Neural cell (in vitro differentiated cells): ENCODE data around the gene BTBD9. TPM values are rescaled to one million over a fixed set of nuclear protein-coding genes. Genes with fewer than 3 reads are reported as not detected.

ENCODE experiments used
- H2AFZ ChIP-seq: fragments of 200-600, 300-800 bp; sonication (generic), shearing (Covaris generic); 2 replicates; pipeline ENCODE4 v1.6.0; 2014; ENCODE audit warnings: low read depth, mild to moderate bottlenecking, antibody characterized with exemption, low read length, moderate library complexity
- H3F3A ChIP-seq: fragments of 200-600 bp; shearing (Covaris generic); 2 replicates; pipeline ENCODE4 v1.6.1; 2016; ENCODE audit warnings: mild to moderate bottlenecking, moderate library complexity, mixed read lengths, antibody characterized with exemption, low read length; ENCODE audit not compliant: insufficient read depth, poor library complexity, severe bottlenecking
- H3K27ac ChIP-seq: fragments of 200-600, 300-800 bp; sonication (generic), shearing (Covaris generic); 2 replicates; pipeline ENCODE4 v1.5.1; 2014; ENCODE audit warnings: mild to moderate bottlenecking, low read length, moderate library complexity
- H3K27me3 ChIP-seq: fragments of 300-800, 200-600 bp; sonication (generic), shearing (Covaris generic); 2 replicates; pipeline ENCODE4 v1.6.0; 2014; ENCODE audit warnings: mild to moderate bottlenecking, low read depth, low read length, moderate library complexity; ENCODE audit not compliant: insufficient read depth
- H3K36me3 ChIP-seq: fragments of 300-800, 200-600 bp; sonication (generic), shearing (Covaris generic); 2 replicates; pipeline ENCODE4 v1.5.1; 2014; ENCODE audit warnings: mild to moderate bottlenecking, antibody characterized with exemption, low read length, moderate library complexity; ENCODE audit not compliant: insufficient read depth
- H3K4me2 ChIP-seq: fragments of 300-800, 200-600 bp; sonication (generic), shearing (Covaris generic); 2 replicates; pipeline ENCODE4 v1.6.0; 2014; ENCODE audit warnings: mild to moderate bottlenecking, low read length
- H3K4me3 ChIP-seq: fragments of 300-800, 200-600 bp; sonication (generic), shearing (Covaris generic); 2 replicates; pipeline ENCODE4 v1.5.1; 2014; ENCODE audit warnings: mild to moderate bottlenecking, low read length, moderate library complexity
- H3K79me2 ChIP-seq: fragments of 200-600 bp; shearing (Covaris generic); replicated peaks from 2 replicates; pipeline ENCODE4 v1.6.0; 2014; ENCODE audit warnings: mild to moderate bottlenecking, low read length, moderate library complexity; ENCODE audit not compliant: insufficient read depth
- H3K9ac ChIP-seq: fragments of 300-800, 200-600 bp; sonication (generic), shearing (Covaris generic); 2 replicates; pipeline ENCODE4 v1.6.1; 2016; ENCODE audit warnings: mild to moderate bottlenecking, low read length, mixed read lengths
- H3K9me2 ChIP-seq: fragments of 200-600 bp; shearing (Covaris generic); 2 replicates; pipeline ENCODE4 v1.6.1; 2016; ENCODE audit warnings: mild to moderate bottlenecking, low read length, mixed read lengths; ENCODE audit not compliant: insufficient read depth
- H3K9me3 ChIP-seq: fragments of 200-600, 300-800 bp; sonication (generic), shearing (Covaris generic); 2 replicates; pipeline ENCODE4 v1.6.1; 2016; ENCODE audit warnings: mild to moderate bottlenecking, mixed run types, low read length, moderate library complexity, mixed read lengths
- H4K20me1 ChIP-seq: fragments of 200-600 bp; shearing (Covaris generic); 2 replicates; pipeline ENCODE4 v1.6.1; 2016; ENCODE audit warnings: mild to moderate bottlenecking, mixed run types; ENCODE audit not compliant: insufficient read depth
- CTCF ChIP-seq: fragments of 450-650 bp; IDR thresholded peaks from 2 replicates; pipeline ENCODE4 v1.5.1; 2014; ENCODE audit warnings: antibody characterized with exemption, mild to moderate bottlenecking, moderate library complexity; ENCODE audit not compliant: poor library complexity, severe bottlenecking
- EP300 ChIP-seq: fragments of 450-650 bp; conservative IDR thresholded peaks from 2 replicates; pipeline ENCODE4 v1.6.1; 2014; ENCODE audit warnings: antibody characterized with exemption, mild to moderate bottlenecking, moderate library complexity; ENCODE audit not compliant: poor library complexity, severe bottlenecking
- EZH2 ChIP-seq: fragments of 200-600, 300-800 bp; shearing (Covaris generic), sonication (generic); IDR thresholded peaks from 2 replicates; pipeline ENCODE4 v1.6.1; 2014; ENCODE audit warnings: antibody characterized with exemption, low read length, borderline replicate concordance, mild to moderate bottlenecking; ENCODE audit not compliant: insufficient read depth, poor library complexity, severe bottlenecking
- MXI1 ChIP-seq: fragments of 450-650 bp; conservative IDR thresholded peaks from 2 replicates; pipeline ENCODE4 v1.6.1; 2014; ENCODE audit warnings: antibody characterized with exemption, mild to moderate bottlenecking; ENCODE audit not compliant: poor library complexity, severe bottlenecking
- POLR2AphosphoS5 ChIP-seq: IDR thresholded peaks from 2 replicates; pipeline ENCODE4 v1.6.1; 2012
- RAD21 ChIP-seq: fragments of 450-650 bp; conservative IDR thresholded peaks from 2 replicates; pipeline ENCODE4 v1.6.1; 2014; ENCODE audit warnings: antibody characterized with exemption, mild to moderate bottlenecking, moderate library complexity
- SMC3 ChIP-seq: fragments of 450-650 bp; conservative IDR thresholded peaks from 2 replicates; pipeline ENCODE4 v1.6.1; 2014; ENCODE audit warnings: antibody characterized with exemption, mild to moderate bottlenecking, moderate library complexity; ENCODE audit not compliant: poor library complexity
- TAF1 ChIP-seq: IDR thresholded peaks from 2 replicates; pipeline ENCODE4 v1.6.1; 2012; ENCODE audit warnings: low read depth
- polyA plus RNA-seq: library from polyadenylated mRNA; depleted of rRNA; stranded (reverse); fragments of >200 nt; gene quantifications from 2 replicates; pipeline ENCODE4 v1.2.3, GENCODE V29; 2014
- TF ChIP-seq, protein P1 (sequence below): IDR thresholded peaks from 2 replicates; pipeline ENCODE4 v1.6.1; 2012; ENCODE audit warnings: borderline replicate concordance

BTBD9 gene
- polyA plus RNA-seq, 1 donor from 2014 or later, result 6.2 TPM

GRCh38 chr6:38400764-38401163 lies 239.0 kb downstream of the BTBD9 start:
- TF ChIP-seq EZH2 (no peak), SMC3 (no peak), POLR2AphosphoS5 (no peak)
- TF ChIP-seq, protein P1, sequence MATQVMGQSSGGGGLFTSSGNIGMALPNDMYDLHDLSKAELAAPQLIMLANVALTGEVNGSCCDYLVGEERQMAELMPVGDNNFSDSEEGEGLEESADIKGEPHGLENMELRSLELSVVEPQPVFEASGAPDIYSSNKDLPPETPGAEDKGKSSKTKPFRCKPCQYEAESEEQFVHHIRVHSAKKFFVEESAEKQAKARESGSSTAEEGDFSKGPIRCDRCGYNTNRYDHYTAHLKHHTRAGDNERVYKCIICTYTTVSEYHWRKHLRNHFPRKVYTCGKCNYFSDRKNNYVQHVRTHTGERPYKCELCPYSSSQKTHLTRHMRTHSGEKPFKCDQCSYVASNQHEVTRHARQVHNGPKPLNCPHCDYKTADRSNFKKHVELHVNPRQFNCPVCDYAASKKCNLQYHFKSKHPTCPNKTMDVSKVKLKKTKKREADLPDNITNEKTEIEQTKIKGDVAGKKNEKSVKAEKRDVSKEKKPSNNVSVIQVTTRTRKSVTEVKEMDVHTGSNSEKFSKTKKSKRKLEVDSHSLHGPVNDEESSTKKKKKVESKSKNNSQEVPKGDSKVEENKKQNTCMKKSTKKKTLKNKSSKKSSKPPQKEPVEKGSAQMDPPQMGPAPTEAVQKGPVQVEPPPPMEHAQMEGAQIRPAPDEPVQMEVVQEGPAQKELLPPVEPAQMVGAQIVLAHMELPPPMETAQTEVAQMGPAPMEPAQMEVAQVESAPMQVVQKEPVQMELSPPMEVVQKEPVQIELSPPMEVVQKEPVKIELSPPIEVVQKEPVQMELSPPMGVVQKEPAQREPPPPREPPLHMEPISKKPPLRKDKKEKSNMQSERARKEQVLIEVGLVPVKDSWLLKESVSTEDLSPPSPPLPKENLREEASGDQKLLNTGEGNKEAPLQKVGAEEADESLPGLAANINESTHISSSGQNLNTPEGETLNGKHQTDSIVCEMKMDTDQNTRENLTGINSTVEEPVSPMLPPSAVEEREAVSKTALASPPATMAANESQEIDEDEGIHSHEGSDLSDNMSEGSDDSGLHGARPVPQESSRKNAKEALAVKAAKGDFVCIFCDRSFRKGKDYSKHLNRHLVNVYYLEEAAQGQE, result no peak
- Histone ChIP-seq H3K27me3 (no peaks in the 10 kb centered on the region), H2AFZ (no peak overlapping the region), H3K36me3 (no peaks in the 10 kb centered on the region), H3K9me3 (no peaks in the 10 kb centered on the region), H3F3A (no peaks in the 10 kb centered on the region), H3K9me2 (no peaks in the 10 kb centered on the region), H3K4me3 (no peak overlapping the region), H4K20me1 (no peaks in the 10 kb centered on the region), H3K27ac (no peak overlapping the region), H3K4me2 (no peak overlapping the region), H3K79me2 (no peaks in the 10 kb centered on the region), H3K9ac (no peak overlapping the region)

- Histone ChIP-seq H2AFZ (no peak overlapping the region), H3F3A (no peaks in the 10 kb centered on the region), H3K9me2 (no peaks in the 10 kb centered on the region), H3K36me3 (no peaks in the 10 kb centered on the region), H3K9ac (no peak overlapping the region), H3K9me3 (no peaks in the 10 kb centered on the region), H4K20me1 (no peaks in the 10 kb centered on the region), H3K4me2 (no peak overlapping the region), H3K27ac (no peak overlapping the region), H3K27me3 (no peaks in the 10 kb centered on the region), H3K4me3 (no peak overlapping the region), H3K79me2 (no peaks in the 10 kb centered on the region)
- TF ChIP-seq SMC3, result no peak
- TF ChIP-seq EZH2, result no peak
- no peak for TF ChIP-seq CTCF
- no peak for TF ChIP-seq POLR2AphosphoS5
These were observed 239.6 kb downstream of the BTBD9 start for GRCh38 chr6:38400101-38400500.

- no peaks in the 10 kb centered on the region for H3K27me3 ChIP-seq
- no peak overlapping the region for H3K4me2 ChIP-seq
- H3K9ac ChIP-seq, result no peak overlapping the region
- H3K4me3 ChIP-seq, result no peak overlapping the region
- no peaks in the 10 kb centered on the region for H3K9me2 ChIP-seq
- no peak overlapping the region for H2AFZ ChIP-seq
- no peaks in the 10 kb centered on the region for H3K79me2 ChIP-seq
- no peaks in the 10 kb centered on the region for H4K20me1 ChIP-seq
- H3F3A ChIP-seq, result no peaks in the 10 kb centered on the region
- H3K27ac ChIP-seq, result no peak overlapping the region
- no peaks in the 10 kb centered on the region for H3K36me3 ChIP-seq
- H3K9me3 ChIP-seq, result no peaks in the 10 kb centered on the region
- no peak for TF ChIP-seq RAD21
- TF ChIP-seq CTCF, result no peak
- no peak for TF ChIP-seq EZH2
- TF ChIP-seq POLR2AphosphoS5, result no peak
- TF ChIP-seq MXI1, result no peak
- TF ChIP-seq, protein P1, result no peak
- TF ChIP-seq SMC3, result no peak
- TF ChIP-seq TAF1, result no peak
- no peak for TF ChIP-seq EP300
These were observed 243.5 kb downstream of the BTBD9 start for GRCh38 chr6:38396209-38396608.
